ENCODE measurements around the gene GRB10. TPM values are rescaled to one million over a fixed set of nuclear protein-coding genes. Genes with fewer than 3 reads are reported as not detected.

Gene GRB10
- total and polyA plus RNA-seq, 3 donors from 2014 or later, result 54.0 to 81.9 (median 57.7) TPM

GRCh38 chr7:50641442-50642405 lies 141.0 kb downstream of the GRB10 start:
- intact Hi-C loops (cut with DNase I; ENCODE audit: low total_unique reads), result no loop called here
- TF ChIP-seq, protein P1, sequence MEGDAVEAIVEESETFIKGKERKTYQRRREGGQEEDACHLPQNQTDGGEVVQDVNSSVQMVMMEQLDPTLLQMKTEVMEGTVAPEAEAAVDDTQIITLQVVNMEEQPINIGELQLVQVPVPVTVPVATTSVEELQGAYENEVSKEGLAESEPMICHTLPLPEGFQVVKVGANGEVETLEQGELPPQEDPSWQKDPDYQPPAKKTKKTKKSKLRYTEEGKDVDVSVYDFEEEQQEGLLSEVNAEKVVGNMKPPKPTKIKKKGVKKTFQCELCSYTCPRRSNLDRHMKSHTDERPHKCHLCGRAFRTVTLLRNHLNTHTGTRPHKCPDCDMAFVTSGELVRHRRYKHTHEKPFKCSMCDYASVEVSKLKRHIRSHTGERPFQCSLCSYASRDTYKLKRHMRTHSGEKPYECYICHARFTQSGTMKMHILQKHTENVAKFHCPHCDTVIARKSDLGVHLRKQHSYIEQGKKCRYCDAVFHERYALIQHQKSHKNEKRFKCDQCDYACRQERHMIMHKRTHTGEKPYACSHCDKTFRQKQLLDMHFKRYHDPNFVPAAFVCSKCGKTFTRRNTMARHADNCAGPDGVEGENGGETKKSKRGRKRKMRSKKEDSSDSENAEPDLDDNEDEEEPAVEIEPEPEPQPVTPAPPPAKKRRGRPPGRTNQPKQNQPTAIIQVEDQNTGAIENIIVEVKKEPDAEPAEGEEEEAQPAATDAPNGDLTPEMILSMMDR (IDR thresholded peaks at IDR 0.05), result no peak
- TF ChIP-seq POLR2A (IDR thresholded peaks at IDR 0.05), result no peak
- Histone ChIP-seq H3K36me3 (ENCODE audit: low read depth, missing control alignments) (no peaks in the 10 kb centered on the region), H3K27ac (no peak overlapping the region), H3K4me1 (no peaks in the 10 kb centered on the region), H3K27me3 (no peaks in the 10 kb centered on the region), H3K4me3 (no peak overlapping the region), H3K9me3 (no peaks in the 10 kb centered on the region)
- DNase-seq, result peak; percentile 41
- WGBS, 2 donors, result 86 to 88% methylated on average over 18 of the region's 18 CpGs

- Histone ChIP-seq H3K36me3 (ENCODE audit: low read depth, missing control alignments) (no peaks in the 10 kb centered on the region), H3K27ac (no peak overlapping the region), H3K27me3 (no peaks in the 10 kb centered on the region), H3K9me3 (no peaks in the 10 kb centered on the region), H3K4me1 (no peaks in the 10 kb centered on the region), H3K4me3 (no peak overlapping the region)
- WGBS, 2 donors, result 87 to 96% methylated on average over 7 of the region's 7 CpGs
- intact Hi-C loops (cut with DNase I; ENCODE audit: low total_unique reads), result no loop called here
- TF ChIP-seq, protein P1 (IDR thresholded peaks at IDR 0.05), result no peak
- no peak for TF ChIP-seq POLR2A (IDR thresholded peaks at IDR 0.05)
- DNase-seq, result no peak
Measured at GRCh38 chr7:50640779-50641178, 141.9 kb downstream of the GRB10 start.

- WGBS, 2 donors, result 75 to 79% methylated on average over 2 of the region's 2 CpGs
- intact Hi-C loops (cut with DNase I; ENCODE audit: low total_unique reads), result no loop called here
- no peak for DNase-seq
- Histone ChIP-seq H3K4me3 (no peak overlapping the region), H3K4me1 (no peaks in the 10 kb centered on the region), H3K27me3 (no peaks in the 10 kb centered on the region), H3K9me3 (no peaks in the 10 kb centered on the region), H3K27ac (no peak overlapping the region), H3K36me3 (ENCODE audit: low read depth, missing control alignments) (no peaks in the 10 kb centered on the region)
- no peak for TF ChIP-seq POLR2A (IDR thresholded peaks at IDR 0.05)
- TF ChIP-seq, protein P1 (IDR thresholded peaks at IDR 0.05), result no peak
Measured at GRCh38 chr7:50640256-50640655, 142.4 kb downstream of the GRB10 start.

DNA sequence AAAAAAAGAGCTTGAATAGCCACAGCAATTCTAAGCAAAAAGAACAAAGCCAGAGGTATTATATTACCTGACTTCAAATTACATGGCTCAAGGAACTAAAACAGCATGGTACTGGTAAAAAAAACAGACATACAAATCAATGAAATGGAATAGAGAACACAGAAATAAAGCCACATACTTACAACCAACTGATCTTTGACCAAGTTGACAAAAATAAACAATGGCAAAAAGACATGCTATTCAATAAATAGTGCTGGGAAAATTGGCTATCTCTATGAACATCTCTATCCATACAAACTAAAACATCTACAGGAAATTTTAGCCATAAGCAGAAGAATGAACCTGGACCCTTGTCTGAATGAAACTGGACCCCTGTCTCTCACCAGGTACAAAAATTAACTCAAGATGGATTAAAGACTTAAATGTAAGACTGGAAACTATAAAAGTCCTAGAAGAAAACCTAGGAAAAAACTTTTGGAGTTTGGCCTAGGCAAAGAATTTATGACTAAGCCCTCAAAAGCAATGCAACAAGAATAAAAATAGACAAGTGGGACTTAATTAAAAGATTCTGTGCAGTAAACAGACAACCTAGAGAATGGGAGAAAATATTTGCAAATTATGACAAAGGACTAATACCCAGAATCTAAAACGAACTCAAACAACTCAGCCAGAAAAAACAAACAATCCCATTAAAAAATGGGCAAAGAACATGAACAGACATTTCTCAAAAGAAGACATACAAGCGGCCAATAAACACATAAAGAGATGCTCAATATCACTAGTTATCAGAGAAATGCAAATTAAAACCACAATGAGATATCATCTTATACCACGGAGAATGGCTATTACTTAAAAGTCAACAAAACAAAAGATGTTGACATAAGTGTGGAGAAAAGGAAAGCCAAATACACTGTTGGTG lies 144.7 kb downstream of the GRB10 start:
- whole genome bisulfite sequencing, 2 donors, result 69 to 84% methylated on average over 3 of the region's 3 CpGs
- TF ChIP-seq POLR2A (IDR thresholded peaks at IDR 0.05), result no peak
- TF ChIP-seq, protein P1 (IDR thresholded peaks at IDR 0.05), result no peak
- H3K27me3 ChIP-seq, result no peaks in the 10 kb centered on the region
- H3K36me3 ChIP-seq (ENCODE audit: low read depth, missing control alignments), result no peaks in the 10 kb centered on the region
- intact Hi-C loops (cut with DNase I; ENCODE audit: low total_unique reads), result loop anchor here (10.0 kb wide), 1 partner anchor 173 kb away; no protein-coding TSS in a partner anchor
- DNase-seq, result no peak
- H3K4me1 ChIP-seq, result no peaks in the 10 kb centered on the region
- no peaks in the 10 kb centered on the region for H3K9me3 ChIP-seq
- H3K27ac ChIP-seq, result no peak overlapping the region
- no peak overlapping the region for H3K4me3 ChIP-seq

Data from testis (tissue), 3 donors.